HG02870 (cell line): ENCODE data around the gene MIEF1.

Experiments
- ATAC-seq: cut with Tn5 transposase; IDR thresholded peaks from one replicate; pipeline ENCODE4 v1.9.1; 2021; ENCODE audit warnings: mild to moderate bottlenecking, moderate library complexity; ENCODE audit not compliant: unreplicated experiment

Gene MIEF1

GRCh38 chr22:39470451-39471291 lies 31.4 kb upstream of the MIEF1 start:
- no peak for ATAC-seq

- ATAC-seq, result peak; percentile 49
Observed at GRCh38 chr22:39471381-39472141, 30.5 kb upstream of the MIEF1 start.

- no peak for ATAC-seq
Observed at GRCh38 chr22:39472570-39473556, 29.2 kb upstream of the MIEF1 start.

GRCh38 chr22:39473851-39474250 lies 28.2 kb upstream of the MIEF1 start:
- no peak for ATAC-seq

GRCh38 chr22:39474351-39475111 lies 27.6 kb upstream of the MIEF1 start:
- ATAC-seq, result no peak

- ATAC-seq, result no peak
Observed at GRCh38 chr22:39475337-39475736, 26.8 kb upstream of the MIEF1 start.

GRCh38 chr22:39475902-39476301 lies 26.2 kb upstream of the MIEF1 start:
- no peak for ATAC-seq

- ATAC-seq, result no peak
Observed at GRCh38 chr22:39476664-39477063, 25.4 kb upstream of the MIEF1 start.

GRCh38 chr22:39477542-39477941 lies 24.5 kb upstream of the MIEF1 start:
- no peak for ATAC-seq

- no peak for ATAC-seq
Observed at GRCh38 chr22:39478441-39478850, 23.6 kb upstream of the MIEF1 start.

GRCh38 chr22:39479254-39479653 lies 22.8 kb upstream of the MIEF1 start:
- no peak for ATAC-seq

- ATAC-seq, result no peak
Observed at GRCh38 chr22:39480557-39480956, 21.5 kb upstream of the MIEF1 start.

- no peak for ATAC-seq
Observed at GRCh38 chr22:39481054-39481453, 21.0 kb upstream of the MIEF1 start.

- ATAC-seq, result no peak
Observed at GRCh38 chr22:39481595-39481994, 20.5 kb upstream of the MIEF1 start.

GRCh38 chr22:39482768-39483167 lies 19.3 kb upstream of the MIEF1 start:
- no peak for ATAC-seq

GRCh38 chr22:39486951-39487825 lies 14.9 kb upstream of the MIEF1 start:
- ATAC-seq, result no peak

GRCh38 chr22:39487826-39488520 lies 14.1 kb upstream of the MIEF1 start:
- no peak for ATAC-seq

- no peak for ATAC-seq
Observed at GRCh38 chr22:39488563-39489083, 13.5 kb upstream of the MIEF1 start.
